GM23248 (cell line): ENCODE measurements around the gene TFEB. TPM values are rescaled to one million over a fixed set of nuclear protein-coding genes. Genes with fewer than 3 reads are reported as not detected.

Experiments used
- DNase-seq: peaks from one replicate; pipeline ENCODE4 v3.0.0-alpha.2; 2015
- H2AFZ ChIP-seq: fragments of 200-600 bp; sonication (generic); 2 replicates; pipeline ENCODE4 v1.6.1; 2016; ENCODE audit warnings: antibody characterized with exemption
- H3F3A ChIP-seq: fragments of 200-600 bp; sonication (generic); 2 replicates; pipeline ENCODE4 v1.6.1; 2016; ENCODE audit warnings: mild to moderate bottlenecking, antibody characterized with exemption, mixed run types; ENCODE audit not compliant: insufficient read depth
- H3K27ac ChIP-seq: fragments of 200-600 bp; sonication (generic); 2 replicates; pipeline ENCODE4 v1.5.1; 2016; ENCODE audit warnings: mild to moderate bottlenecking
- H3K27me3 ChIP-seq: fragments of 200-600 bp; sonication (generic); replicated peaks from 2 replicates; pipeline ENCODE4 v1.6.1; 2016; ENCODE audit warnings: mild to moderate bottlenecking; ENCODE audit not compliant: insufficient read depth
- H3K36me3 ChIP-seq: fragments of 200-600 bp; sonication (generic); 2 replicates; pipeline ENCODE4 v1.6.1; 2016; ENCODE audit warnings: low read depth, mild to moderate bottlenecking
- H3K4me1 ChIP-seq: fragments of 200-600 bp; sonication (generic); 2 replicates; pipeline ENCODE4 v1.6.1; 2016; ENCODE audit warnings: mild to moderate bottlenecking; ENCODE audit not compliant: insufficient read depth
- H3K4me2 ChIP-seq: fragments of 200-600 bp; sonication (generic); one replicate; pipeline ENCODE4 v1.6.1; 2016; ENCODE audit warnings: mild to moderate bottlenecking; ENCODE audit not compliant: unreplicated experiment
- H3K4me3 ChIP-seq: fragments of 200-600 bp; sonication (generic); 2 replicates; pipeline ENCODE4 v1.5.1; 2016; ENCODE audit warnings: mild to moderate bottlenecking
- H3K79me2 ChIP-seq: fragments of 200-600 bp; sonication (generic); 2 replicates; pipeline ENCODE4 v1.6.1; 2016; ENCODE audit warnings: mild to moderate bottlenecking; ENCODE audit not compliant: insufficient read depth
- H3K9ac ChIP-seq: fragments of 200-600 bp; sonication (generic); 2 replicates; pipeline ENCODE4 v1.6.1; 2016; ENCODE audit warnings: mild to moderate bottlenecking
- H3K9me2 ChIP-seq: fragments of 200-600 bp; sonication (generic); 2 replicates; pipeline ENCODE4 v1.6.1; 2016; ENCODE audit warnings: mixed run types, mild to moderate bottlenecking, moderate library complexity; ENCODE audit not compliant: insufficient read depth
- H3K9me3 ChIP-seq: fragments of 200-600 bp; sonication (generic); one replicate; pipeline ENCODE4 v1.6.1; 2017; ENCODE audit warnings: low read depth
- H4K20me1 ChIP-seq: fragments of 200-600 bp; sonication (generic); 2 replicates; pipeline ENCODE4 v1.6.0; 2016; ENCODE audit not compliant: insufficient read depth
- EZH2 ChIP-seq: fragments of 200-600 bp; sonication (generic); IDR thresholded peaks from 2 replicates; pipeline ENCODE4 v1.6.1; 2018; ENCODE audit warnings: antibody characterized with exemption, mild to moderate bottlenecking; ENCODE audit not compliant: insufficient read depth, poor library complexity, severe bottlenecking
- EZH2phosphoT487 ChIP-seq: fragments of 200-600 bp; sonication (generic); IDR thresholded peaks from 2 replicates; pipeline ENCODE4 v1.6.1; 2018; ENCODE audit warnings: antibody characterized with exemption, moderate library complexity, mild to moderate bottlenecking, low read depth; ENCODE audit not compliant: insufficient read depth
- WGBS, 2 experiments: methylation state at CpG; one replicate each; pipeline ENCODE4 v1.1.6; 2015 to 2017; ENCODE audit warnings: low lambda C conversion rate in 2 of 2, low coverage in 1 of 2; ENCODE audit errors: missing lambda C conversion rate in 2 of 2; 5-methylcytosine and 5-hydroxymethylcytosine counted together
- in situ Hi-C: fragments of 300-500 bp; cut with MboI; formaldehyde crosslinking; loops from 2 replicates; pipeline ENCODE4 v1.15.0; 2020
- polyA plus RNA-seq: library from polyadenylated mRNA; unstranded; fragments of >200 nt; fragmentation: Nextera tagmentation; extraction: Ambion mirVana; gene quantifications from 2 replicates; pipeline ENCODE4 v1.2.1, GENCODE V29; 2016
- total RNA-seq: library from RNA; depleted of rRNA; stranded (reverse); fragments of >200 nt; shearing (Covaris generic); gene quantifications from 2 replicates; pipeline ENCODE4 v1.2.3, GENCODE V29; 2014

TFEB gene
- total and polyA plus RNA-seq, 2 experiments from 2014 or later, result 5.5 to 5.7 TPM

DNA sequence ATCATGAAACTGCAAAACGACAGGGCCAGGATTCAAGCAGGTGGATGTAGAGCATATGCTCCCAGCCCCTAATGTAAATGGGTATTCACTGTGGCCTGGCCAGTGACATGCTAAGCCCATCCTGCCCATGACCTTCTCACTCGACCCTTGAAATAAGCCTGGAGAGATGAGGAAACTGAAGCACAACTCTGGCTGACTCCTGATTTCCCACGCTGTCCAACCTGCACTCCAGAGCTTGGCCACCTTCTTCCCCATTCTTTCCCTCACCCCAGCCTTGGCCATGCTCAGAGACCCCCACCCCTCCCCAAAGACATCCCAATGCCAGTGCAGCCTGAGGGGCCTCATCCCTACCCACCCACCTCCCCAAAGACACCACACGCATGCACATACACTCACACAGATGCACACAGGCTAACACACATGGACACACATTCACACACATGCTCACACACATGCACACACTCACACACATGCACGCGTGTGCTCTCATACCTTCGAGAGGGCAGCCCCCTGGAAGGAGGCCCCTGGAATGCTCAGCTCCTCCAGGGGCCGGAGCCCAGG lies 12.4 kb downstream of the TFEB start:
- TF ChIP-seq EZH2phosphoT487 (no peak), EZH2 (no peak)
- 60 to 61% methylated on average over 8 of the region's 8 CpGs for WGBS, 2 experiments
- H3K4me3 ChIP-seq, result no peak overlapping the region
- no peaks in the 10 kb centered on the region for H3K9me2 ChIP-seq
- peak overlapping the region; percentile 27; the same call in 1 of the 2 replicates for H2AFZ ChIP-seq
- no peak for DNase-seq
- in situ Hi-C loops, result no loop called here
- H3K27ac ChIP-seq, result 0 out of 2 replicates have a peak overlapping the region, but pooled peaks have one; percentile 55
- 0 out of 2 replicates have a peak overlapping the region, but pooled peaks have one; percentile 14 for H3K9ac ChIP-seq
- H3K9me3 ChIP-seq, result no peaks in the 10 kb centered on the region
- peak overlapping the region; percentile 57 for H3K4me2 ChIP-seq
- no peaks in the 10 kb centered on the region for H3K27me3 ChIP-seq
- H4K20me1 ChIP-seq, result no peaks in the 10 kb centered on the region
- no peaks in the 10 kb centered on the region for H3K36me3 ChIP-seq
- no peaks in the 10 kb centered on the region for H3F3A ChIP-seq
- H3K4me1 ChIP-seq, result peaks cover 11% of the 10 kb centered on the region
- H3K79me2 ChIP-seq, result no peaks in the 10 kb centered on the region

DNA sequence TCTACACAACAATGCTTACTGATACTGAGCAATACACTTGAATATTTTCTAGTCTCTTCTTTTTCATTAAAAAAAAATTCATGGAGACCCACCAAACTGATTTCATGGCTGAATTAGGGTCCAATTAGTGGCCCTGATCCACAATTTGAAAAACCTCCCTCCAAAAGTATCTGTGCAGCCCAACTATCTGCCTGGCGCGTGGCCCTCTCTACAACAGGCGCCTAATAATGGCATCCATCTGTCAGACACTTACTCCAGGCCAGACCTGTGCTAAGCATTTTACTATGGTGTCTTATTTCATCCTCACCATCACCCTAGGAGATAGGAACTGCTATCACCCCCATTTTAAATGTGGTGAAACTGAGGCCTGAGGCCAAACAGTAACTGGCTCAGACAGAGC lies 14.0 kb downstream of the TFEB start:
- Histone ChIP-seq H3K4me1 (peaks cover 16% of the 10 kb centered on the region), H2AFZ (no peak overlapping the region), H4K20me1 (no peaks in the 10 kb centered on the region), H3K4me2 (no peak overlapping the region), H3K9me2 (no peaks in the 10 kb centered on the region), H3K9me3 (no peaks in the 10 kb centered on the region), H3K27ac (no peak overlapping the region), H3K79me2 (no peaks in the 10 kb centered on the region), H3K4me3 (no peak overlapping the region), H3K27me3 (no peaks in the 10 kb centered on the region), H3F3A (no peaks in the 10 kb centered on the region), H3K36me3 (no peaks in the 10 kb centered on the region), H3K9ac (no peak overlapping the region)
- in situ Hi-C loops, result no loop called here
- DNase-seq, result no peak
- 75 to 90% methylated on average over 3 of the region's 3 CpGs for WGBS, 2 experiments
- TF ChIP-seq EZH2phosphoT487 (no peak), EZH2 (no peak)

DNA sequence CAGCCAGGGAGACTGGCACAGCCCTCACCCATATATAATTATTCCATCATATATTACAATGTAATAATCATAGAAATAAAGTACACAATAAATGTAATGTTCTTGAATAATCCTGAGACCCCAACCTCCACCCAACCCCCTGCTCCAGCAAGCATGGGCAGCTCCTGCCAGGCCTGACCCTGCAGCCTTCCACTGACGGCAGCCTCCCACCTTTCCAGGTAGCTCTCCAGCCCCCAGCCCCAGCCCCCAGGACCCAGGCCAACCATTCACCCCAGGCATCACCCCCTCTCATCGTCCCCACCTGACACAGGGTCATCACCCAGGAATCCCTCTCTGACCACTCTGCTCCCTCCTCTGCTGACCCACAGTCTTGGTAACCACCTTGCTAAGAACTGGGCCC lies 14.6 kb downstream of the TFEB start:
- Histone ChIP-seq H3K4me3 (no peak overlapping the region), H3K4me2 (no peak overlapping the region), H3K9ac (no peak overlapping the region), H4K20me1 (no peaks in the 10 kb centered on the region), H2AFZ (no peak overlapping the region), H3K27ac (no peak overlapping the region), H3K9me2 (no peaks in the 10 kb centered on the region), H3K36me3 (no peaks in the 10 kb centered on the region), H3K4me1 (peaks cover 17% of the 10 kb centered on the region), H3K27me3 (no peaks in the 10 kb centered on the region), H3K79me2 (no peaks in the 10 kb centered on the region), H3F3A (no peaks in the 10 kb centered on the region), H3K9me3 (no peaks in the 10 kb centered on the region)
- WGBS, 2 experiments, result 83 to 86% methylated on average over 2 of the region's 2 CpGs
- no peak for TF ChIP-seq EZH2
- in situ Hi-C loops, result no loop called here
- DNase-seq, result no peak

DNA sequence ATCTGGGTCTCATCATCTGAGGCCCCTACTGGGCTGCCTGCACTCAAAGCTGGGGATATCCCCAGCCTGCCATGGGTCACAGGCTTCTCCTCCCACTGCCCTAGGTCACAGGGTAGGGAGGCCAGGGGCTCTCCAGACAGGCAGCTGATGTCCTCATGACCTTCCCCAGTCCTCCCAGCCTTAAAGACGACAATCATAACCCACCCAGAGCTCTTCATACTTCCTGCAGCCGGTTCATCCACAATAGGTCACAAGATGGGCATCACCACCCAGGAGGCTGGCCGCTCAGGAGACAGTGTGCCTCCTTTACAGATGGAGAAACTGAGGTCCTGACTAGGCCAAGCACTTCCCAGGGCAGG lies 15.2 kb downstream of the TFEB start:
- no peaks in the 10 kb centered on the region for H3F3A ChIP-seq
- H4K20me1 ChIP-seq, result no peaks in the 10 kb centered on the region
- 66 to 80% methylated on average over 3 of the region's 3 CpGs for WGBS, 2 experiments
- no peaks in the 10 kb centered on the region for H3K79me2 ChIP-seq
- no peak overlapping the region for H2AFZ ChIP-seq
- no peaks in the 10 kb centered on the region for H3K9me2 ChIP-seq
- no peak overlapping the region for H3K9ac ChIP-seq
- H3K9me3 ChIP-seq, result no peaks in the 10 kb centered on the region
- H3K27me3 ChIP-seq, result no peaks in the 10 kb centered on the region
- no peak overlapping the region for H3K4me2 ChIP-seq
- DNase-seq, result no peak
- TF ChIP-seq EZH2 (no peak), EZH2phosphoT487 (no peak)
- H3K36me3 ChIP-seq, result no peaks in the 10 kb centered on the region
- in situ Hi-C loops, result no loop called here
- peaks cover 17% of the 10 kb centered on the region for H3K4me1 ChIP-seq
- H3K4me3 ChIP-seq, result no peak overlapping the region
- H3K27ac ChIP-seq, result no peak overlapping the region
